Hematopoietic multipotent progenitor cell treated with erythropoietin and hydrocortisone succinate and interleukin-3 and kit ligand, for 8 days (in vitro differentiated cells): ENCODE data around the gene DNAH5.
A peak's percentile ranks its signal among the peaks of the same experiment; 100 is the strongest.

Experiments used
- DNase-seq: peaks from one replicate; pipeline ENCODE4 v3.0.0-alpha.2; 2015

The DNAH5 gene

GRCh38 chr5:13934125-13934524, 10.4 kb downstream of the DNAH5 start:
- no peak for DNase-seq

DNA sequence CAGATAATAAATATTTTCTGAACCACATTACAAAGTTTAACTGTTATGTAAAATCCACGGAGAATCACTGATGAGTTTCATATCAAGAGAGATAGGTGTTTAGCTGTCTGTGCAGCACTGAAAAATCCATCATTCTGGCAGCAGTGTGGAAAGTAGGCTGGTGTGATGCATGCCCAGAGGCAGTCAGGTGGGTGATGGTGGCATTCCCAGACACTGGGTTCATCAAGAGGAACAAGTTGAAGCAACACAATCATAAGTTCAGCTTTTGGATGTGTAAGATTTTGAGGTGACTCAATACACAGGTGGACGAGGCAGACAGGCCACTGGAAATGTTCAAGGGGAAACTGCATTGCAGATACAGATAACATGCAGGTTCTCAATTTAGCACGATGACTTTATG, 11.9 kb downstream of the DNAH5 start:
- no peak for DNase-seq

DNA sequence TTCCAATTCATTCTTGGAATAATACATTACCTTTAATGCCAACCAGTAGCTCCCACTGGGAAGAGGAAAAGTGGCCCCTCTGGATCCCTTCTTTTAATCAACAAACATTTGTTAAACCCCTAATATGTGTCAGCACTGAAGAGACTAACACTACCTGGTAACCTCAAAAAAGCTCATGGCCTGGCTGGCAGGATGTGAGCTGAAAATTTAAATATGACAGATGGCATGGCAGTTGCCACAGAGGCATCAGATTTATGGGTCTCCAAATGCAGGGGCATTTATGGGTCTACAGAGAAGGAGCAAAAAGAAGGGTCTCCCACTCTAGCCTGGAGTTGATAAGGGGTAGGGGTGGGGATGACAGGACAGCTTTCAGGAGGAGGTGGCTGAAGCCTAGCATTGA, 12.5 kb downstream of the DNAH5 start:
- DNase-seq: no peak

GRCh38 chr5:13930541-13931171, 13.8 kb downstream of the DNAH5 start:
- no peak for DNase-seq

- DNase-seq: no peak
Observed at GRCh38 chr5:13926731-13927130, 17.8 kb downstream of the DNAH5 start.

- no peak for DNase-seq
Observed at GRCh38 chr5:13921578-13921977, 22.9 kb downstream of the DNAH5 start.

GRCh38 chr5:13919786-13920185, 24.7 kb downstream of the DNAH5 start:
- no peak for DNase-seq

- no peak for DNase-seq
Observed at GRCh38 chr5:13919087-13919486, 25.4 kb downstream of the DNAH5 start.

DNA sequence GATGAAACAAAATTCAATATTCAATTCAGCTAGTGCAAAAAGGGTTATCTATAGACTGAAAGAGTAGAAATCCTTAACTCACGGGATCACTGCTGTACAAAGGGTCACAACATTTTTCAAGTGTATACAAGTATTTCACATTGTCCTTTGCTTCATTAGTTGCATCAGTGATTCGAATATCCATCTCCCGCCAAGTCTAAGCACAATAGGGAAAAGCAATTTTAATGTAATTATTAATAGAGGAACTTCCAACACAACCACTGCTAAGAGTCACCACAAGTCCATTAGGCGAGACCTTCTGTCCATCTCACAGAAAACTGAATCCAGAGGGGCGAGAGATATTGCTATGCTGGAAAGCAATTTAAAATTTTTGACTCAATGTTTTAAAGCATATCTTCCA, 27.4 kb downstream of the DNAH5 start:
- no peak for DNase-seq

DNA sequence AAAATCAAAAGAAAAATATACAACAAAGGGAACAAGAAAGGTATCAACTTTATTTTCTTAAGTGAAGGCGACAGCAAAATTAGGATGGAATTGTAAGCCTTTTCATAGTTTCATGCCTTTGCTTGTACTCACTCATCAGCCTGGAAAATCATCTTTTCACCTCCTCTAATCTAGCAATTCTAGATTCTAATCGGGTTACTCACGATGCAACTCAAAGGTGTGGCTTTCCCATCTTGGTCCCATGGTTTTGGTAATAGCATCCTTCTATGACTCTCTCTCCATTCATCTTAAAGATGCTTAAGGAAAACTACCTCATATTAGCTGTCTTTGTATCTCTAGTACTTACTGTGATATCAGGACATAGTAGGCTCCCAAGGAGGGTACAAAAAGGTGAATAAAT, 30.5 kb downstream of the DNAH5 start:
- no peak for DNase-seq

- no peak for DNase-seq
Observed at GRCh38 chr5:13910637-13911288, 33.7 kb downstream of the DNAH5 start.

- no peak for DNase-seq
Observed at GRCh38 chr5:13910201-13910600, 34.3 kb downstream of the DNAH5 start.

- no peak for DNase-seq
Observed at GRCh38 chr5:13909271-13909670, 35.2 kb downstream of the DNAH5 start.

GRCh38 chr5:13898569-13898968, 45.9 kb downstream of the DNAH5 start:
- DNase-seq: no peak

- no peak for DNase-seq
Observed at GRCh38 chr5:13878357-13878756, 66.1 kb downstream of the DNAH5 start.

GRCh38 chr5:13866792-13867191, 77.7 kb downstream of the DNAH5 start:
- DNase-seq: peak; percentile 44

DNA sequence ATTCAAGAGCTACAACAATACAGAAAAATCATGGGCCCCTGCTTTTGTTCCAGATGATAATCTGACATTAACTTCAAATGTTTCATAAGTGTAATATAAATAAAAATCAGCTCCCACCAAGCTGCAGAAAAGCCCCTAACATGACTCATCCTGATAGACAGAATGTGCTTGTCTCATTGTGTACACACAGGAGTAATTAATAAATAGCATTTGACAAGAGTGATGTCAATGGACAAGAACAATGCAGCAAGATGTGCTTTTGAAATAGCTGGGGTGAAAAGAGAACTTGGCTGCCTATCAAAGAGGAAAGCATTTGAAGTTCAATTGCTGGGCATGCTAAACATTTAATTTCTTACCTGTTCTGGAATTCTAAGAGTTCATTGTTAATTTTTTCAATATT, 79.2 kb downstream of the DNAH5 start:
- DNase-seq: no peak

- no peak for DNase-seq
Observed at GRCh38 chr5:13860146-13860545, 84.3 kb downstream of the DNAH5 start.

DNA sequence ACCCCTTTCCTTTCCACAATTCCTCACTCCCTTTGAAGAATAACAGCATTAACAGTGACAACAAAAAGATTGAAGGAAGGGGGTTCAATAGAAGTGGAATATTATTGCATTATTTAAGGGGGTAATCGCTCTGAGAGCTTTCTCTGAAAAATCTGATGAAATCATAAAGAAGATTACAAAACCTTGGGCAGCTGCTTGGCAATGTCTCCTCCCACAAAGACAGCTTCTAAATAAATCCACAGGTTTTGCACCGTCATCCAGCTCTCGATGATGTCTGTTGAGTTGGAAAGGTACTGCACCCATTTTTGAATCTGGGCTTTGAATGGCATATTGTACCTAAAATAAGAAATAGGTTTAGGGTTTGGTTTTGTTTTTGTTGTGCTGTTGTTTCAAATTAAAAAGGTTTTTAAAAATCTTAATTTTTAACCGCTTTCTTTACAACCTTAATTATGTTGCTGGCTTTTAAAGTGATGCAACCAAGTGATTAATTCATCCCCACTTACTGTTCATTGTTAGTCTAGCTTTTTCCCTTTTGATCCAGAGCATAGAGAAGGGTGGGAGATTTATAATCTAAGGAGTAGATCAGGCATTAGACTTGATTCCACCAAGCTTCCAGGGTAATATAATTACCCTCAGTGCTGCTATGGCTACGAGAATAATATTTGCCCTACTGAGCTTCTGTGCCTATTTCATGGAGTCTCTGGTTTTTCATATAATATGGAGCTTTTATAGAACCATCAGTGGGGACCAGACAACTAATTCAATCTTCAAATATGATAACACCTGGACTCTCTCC, 85.0 kb downstream of the DNAH5 start:
- DNase-seq: no peak

DNA sequence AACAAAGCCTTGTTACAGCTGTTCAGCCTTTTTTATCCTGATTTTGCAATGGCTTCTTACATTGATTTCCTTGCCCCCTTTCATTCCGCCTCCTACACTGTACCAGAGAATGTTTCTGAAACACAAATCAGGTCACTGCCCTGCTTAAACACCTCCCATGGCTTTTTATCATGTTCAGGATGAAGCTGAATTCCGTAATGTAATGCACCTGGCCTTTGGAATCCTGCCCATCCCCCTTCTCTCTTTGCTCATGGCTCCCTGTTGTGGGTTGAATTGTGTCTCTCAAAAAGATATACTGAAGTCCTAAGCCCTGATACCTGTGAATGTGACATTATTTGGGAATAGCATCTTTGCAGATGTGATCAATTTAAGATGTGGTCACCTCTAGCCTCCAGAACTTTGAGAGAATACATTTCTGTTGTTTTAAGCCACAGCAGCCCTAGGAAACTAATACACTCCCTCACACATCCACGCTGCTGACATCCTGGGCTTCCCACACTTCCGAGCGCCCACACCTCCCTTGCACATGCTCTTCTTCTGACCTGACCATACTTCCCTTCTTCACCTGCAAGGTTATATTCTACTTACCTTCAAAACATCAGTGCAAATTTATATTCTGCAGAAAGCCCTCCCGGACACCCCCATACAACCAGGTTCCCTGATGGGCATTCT, 101.2 kb downstream of the DNAH5 start:
- no peak for DNase-seq

GRCh38 chr5:13833440-13833839, 111.0 kb downstream of the DNAH5 start:
- no peak for DNase-seq

DNA sequence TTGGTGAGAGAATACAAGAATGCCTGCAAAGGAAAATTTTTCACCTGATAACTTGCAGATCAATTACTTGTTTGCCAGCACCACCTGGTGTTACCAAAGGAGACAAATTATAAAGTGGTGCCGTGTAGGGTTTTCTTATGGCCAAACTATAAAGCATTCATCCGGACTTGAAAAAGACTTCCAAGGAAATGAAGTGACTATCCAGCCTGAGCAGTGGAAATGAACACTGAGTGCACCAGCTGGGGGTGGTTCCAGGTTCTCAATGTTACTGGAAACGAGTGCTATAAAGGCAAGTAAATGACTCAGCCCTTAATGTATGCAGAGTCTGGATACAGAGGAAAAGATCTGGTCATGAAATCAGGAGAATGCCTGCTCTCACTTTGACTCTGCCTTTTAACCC, 113.1 kb downstream of the DNAH5 start:
- DNase-seq: no peak

GRCh38 chr5:13830536-13830935, 114.0 kb downstream of the DNAH5 start:
- DNase-seq: no peak

DNA sequence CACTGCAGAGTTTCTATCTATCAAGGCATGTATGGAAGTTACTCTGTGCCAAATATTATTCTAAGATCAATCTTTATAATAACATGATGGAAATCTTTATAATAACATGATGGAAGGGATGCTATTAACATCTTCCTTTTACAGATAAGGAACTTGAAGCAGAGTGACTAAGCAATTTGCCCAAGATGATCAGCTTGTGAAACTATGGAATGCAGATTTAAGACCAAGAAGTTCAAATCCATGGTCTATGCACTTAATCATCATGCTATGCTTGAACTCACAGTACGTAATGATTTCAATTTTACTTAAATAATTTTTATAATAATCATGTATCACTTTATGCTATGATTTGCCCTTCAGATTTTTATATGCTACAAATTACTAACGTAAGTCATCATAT, 123.1 kb downstream of the DNAH5 start:
- no peak for DNase-seq
